ENCODE data around the gene TTLL8.

Gene TTLL8

DNA sequence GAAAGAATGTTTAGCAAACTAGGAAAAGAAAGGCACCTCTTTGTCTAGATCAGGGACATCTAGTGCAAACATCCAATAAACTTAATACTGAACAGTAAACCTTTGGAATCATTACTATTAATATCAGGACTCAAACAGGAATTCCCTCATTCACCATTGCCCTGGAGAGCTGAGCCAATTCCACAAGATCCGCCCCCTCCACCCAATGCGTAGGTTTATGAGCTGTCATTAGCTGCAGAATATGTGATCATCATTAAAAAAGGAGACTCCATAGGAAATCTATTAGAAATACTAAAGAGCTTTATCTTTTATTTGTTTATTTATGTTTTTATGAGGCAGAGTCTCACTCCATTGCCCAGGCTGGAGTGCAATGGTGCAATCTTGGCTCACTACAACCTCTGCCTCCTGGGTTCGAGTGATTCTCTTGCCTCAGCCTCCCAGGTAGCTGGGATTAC is 51.0 kb downstream of the TTLL8 start:
- Histone ChIP-seq H3K4me1 (ENCODE audit: control insufficient read depth, insufficient read depth, low read length) (peaks cover 4% of the 10 kb centered on the region), H3K36me3 (ENCODE audit: control insufficient read depth in 2 of 2, insufficient read depth in 1 of 2, low read length in 2 of 2) (no peaks in the 10 kb centered on the region), H3K27ac (ENCODE audit: extremely low read depth, low read depth, low read length) (no peak overlapping the region), H3K9me3 (ENCODE audit: control insufficient read depth, insufficient read depth, low read depth, low read length) (no peaks in the 10 kb centered on the region), H3K4me3 (ENCODE audit: low read depth, low read length) (no peak overlapping the region)
- ChIA-PET CTCF (interaction anchor here (1.2 to 2.0 kb wide), 2 partner anchors 14 to 27 kb away, joined by 3 to 7 read pairs; no protein-coding TSS in a partner anchor), POLR2A (no interaction called here)
- 0 out of 2 replicates have a peak, but pooled peaks have one; percentile 45 for TF ChIP-seq IKZF3 (tag by site-specific recombination; IDR thresholded peaks at IDR 0.05)
- TF ChIP-seq ZNF112 (tag by site-specific recombination; IDR thresholded peaks at IDR 0.05) = no peak
- TF ChIP-seq GLIS1 (tag by site-specific recombination; IDR thresholded peaks at IDR 0.05) = peak; percentile 60; the same call in 1 of the 2 replicates
- no peak for TF ChIP-seq ZNF394 (tag by site-specific recombination; IDR thresholded peaks at IDR 0.05; ENCODE audit: borderline replicate concordance)
- 0 out of 2 replicates have a peak, but pooled peaks have one; percentile 38 for TF ChIP-seq ZNF561 (tag by site-specific recombination; IDR thresholded peaks at IDR 0.05; ENCODE audit: borderline replicate concordance)
- TF ChIP-seq BCL11A (tag by site-specific recombination; IDR thresholded peaks at IDR 0.05; ENCODE audit: low read depth) = peak; percentile 70; the same call in 1 of the 2 replicates
- TF ChIP-seq, protein P1, sequence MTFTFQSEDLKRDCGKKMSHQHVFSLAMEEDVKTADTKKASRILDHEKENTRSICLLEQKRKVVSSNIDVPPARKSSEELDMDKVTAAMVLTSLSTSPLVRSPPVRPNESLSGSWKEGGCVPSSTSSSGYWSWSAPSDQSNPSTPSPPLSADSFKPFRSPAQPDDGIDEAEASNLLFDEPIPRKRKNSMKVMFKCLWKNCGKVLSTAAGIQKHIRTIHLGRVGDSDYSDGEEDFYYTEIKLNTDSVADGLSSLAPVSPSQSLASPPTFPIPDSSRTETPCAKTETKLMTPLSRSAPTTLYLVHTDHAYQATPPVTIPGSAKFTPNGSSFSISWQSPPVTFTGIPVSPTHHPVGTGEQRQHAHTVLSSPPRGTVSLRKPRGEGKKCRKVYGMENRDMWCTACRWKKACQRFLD (tag by site-specific recombination; IDR thresholded peaks at IDR 0.05) = no peak
- TF ChIP-seq, protein P2, sequence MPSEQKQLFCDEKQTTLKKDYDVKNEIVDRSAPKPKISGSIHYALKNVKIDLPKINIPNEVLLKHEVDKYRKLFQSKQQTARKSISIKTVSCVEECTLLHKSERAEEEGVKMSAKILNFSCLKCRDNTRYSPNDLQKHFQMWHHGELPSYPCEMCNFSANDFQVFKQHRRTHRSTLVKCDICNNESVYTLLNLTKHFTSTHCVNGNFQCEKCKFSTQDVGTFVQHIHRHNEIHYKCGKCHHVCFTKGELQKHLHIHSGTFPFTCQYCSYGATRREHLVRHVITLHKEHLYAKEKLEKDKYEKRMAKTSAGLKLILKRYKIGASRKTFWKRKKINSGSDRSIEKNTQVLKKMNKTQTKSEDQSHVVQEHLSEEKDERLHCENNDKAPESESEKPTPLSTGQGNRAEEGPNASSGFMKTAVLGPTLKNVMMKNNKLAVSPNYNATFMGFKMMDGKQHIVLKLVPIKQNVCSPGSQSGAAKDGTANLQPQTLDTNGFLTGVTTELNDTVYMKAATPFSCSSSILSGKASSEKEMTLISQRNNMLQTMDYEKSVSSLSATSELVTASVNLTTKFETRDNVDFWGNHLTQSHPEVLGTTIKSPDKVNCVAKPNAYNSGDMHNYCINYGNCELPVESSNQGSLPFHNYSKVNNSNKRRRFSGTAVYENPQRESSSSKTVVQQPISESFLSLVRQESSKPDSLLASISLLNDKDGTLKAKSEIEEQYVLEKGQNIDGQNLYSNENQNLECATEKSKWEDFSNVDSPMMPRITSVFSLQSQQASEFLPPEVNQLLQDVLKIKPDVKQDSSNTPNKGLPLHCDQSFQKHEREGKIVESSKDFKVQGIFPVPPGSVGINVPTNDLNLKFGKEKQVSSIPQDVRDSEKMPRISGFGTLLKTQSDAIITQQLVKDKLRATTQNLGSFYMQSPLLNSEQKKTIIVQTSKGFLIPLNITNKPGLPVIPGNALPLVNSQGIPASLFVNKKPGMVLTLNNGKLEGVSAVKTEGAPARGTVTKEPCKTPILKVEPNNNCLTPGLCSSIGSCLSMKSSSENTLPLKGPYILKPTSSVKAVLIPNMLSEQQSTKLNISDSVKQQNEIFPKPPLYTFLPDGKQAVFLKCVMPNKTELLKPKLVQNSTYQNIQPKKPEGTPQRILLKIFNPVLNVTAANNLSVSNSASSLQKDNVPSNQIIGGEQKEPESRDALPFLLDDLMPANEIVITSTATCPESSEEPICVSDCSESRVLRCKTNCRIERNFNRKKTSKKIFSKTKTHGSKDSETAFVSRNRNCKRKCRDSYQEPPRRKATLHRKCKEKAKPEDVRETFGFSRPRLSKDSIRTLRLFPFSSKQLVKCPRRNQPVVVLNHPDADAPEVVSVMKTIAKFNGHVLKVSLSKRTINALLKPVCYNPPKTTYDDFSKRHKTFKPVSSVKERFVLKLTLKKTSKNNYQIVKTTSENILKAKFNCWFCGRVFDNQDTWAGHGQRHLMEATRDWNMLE (tag by site-specific recombination; conservative IDR thresholded peaks at IDR 0.05; ENCODE audit: low read depth) = no peak
- 0 out of 2 replicates have a peak, but pooled peaks have one; percentile 49 for TF ChIP-seq KLF7 (tag by site-specific recombination; IDR thresholded peaks at IDR 0.05; ENCODE audit: borderline replicate concordance)
- peak; percentile 66 for TF ChIP-seq ZIC2 (tag by site-specific recombination; IDR thresholded peaks at IDR 0.05)
- no peak for TF ChIP-seq ZNF473 (tag by site-specific recombination; IDR thresholded peaks at IDR 0.05)
- no peak for TF ChIP-seq GLI2 (tag by site-specific recombination; IDR thresholded peaks at IDR 0.05; ENCODE audit: borderline replicate concordance, low read depth)
- TF ChIP-seq, protein P3, sequence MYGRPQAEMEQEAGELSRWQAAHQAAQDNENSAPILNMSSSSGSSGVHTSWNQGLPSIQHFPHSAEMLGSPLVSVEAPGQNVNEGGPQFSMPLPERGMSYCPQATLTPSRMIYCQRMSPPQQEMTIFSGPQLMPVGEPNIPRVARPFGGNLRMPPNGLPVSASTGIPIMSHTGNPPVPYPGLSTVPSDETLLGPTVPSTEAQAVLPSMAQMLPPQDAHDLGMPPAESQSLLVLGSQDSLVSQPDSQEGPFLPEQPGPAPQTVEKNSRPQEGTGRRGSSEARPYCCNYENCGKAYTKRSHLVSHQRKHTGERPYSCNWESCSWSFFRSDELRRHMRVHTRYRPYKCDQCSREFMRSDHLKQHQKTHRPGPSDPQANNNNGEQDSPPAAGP (tag by site-specific recombination; IDR thresholded peaks at IDR 0.05) = no peak
- TF ChIP-seq ZNF654 (tag by site-specific recombination; IDR thresholded peaks at IDR 0.05; ENCODE audit: low read depth) = no peak
- TF ChIP-seq KLF10 (tag by site-specific recombination; IDR thresholded peaks at IDR 0.05) = 0 out of 2 replicates have a peak, but pooled peaks have one; percentile 38
- TF ChIP-seq ZNF121 (tag by site-specific recombination; IDR thresholded peaks at IDR 0.05) = peak; percentile 88
- no peak for TF ChIP-seq ZNF433 (tag by site-specific recombination; IDR thresholded peaks at IDR 0.05; ENCODE audit: low read depth)
- TF ChIP-seq ZNF747 (tag by site-specific recombination; IDR thresholded peaks at IDR 0.05) = no peak
- TF ChIP-seq REPIN1 (tag by site-specific recombination; IDR thresholded peaks at IDR 0.05; ENCODE audit: low read depth) = no peak
- TF ChIP-seq FEZF1 (tag by site-specific recombination; IDR thresholded peaks at IDR 0.05) = peak; percentile 71
- TF ChIP-seq, protein P4, sequence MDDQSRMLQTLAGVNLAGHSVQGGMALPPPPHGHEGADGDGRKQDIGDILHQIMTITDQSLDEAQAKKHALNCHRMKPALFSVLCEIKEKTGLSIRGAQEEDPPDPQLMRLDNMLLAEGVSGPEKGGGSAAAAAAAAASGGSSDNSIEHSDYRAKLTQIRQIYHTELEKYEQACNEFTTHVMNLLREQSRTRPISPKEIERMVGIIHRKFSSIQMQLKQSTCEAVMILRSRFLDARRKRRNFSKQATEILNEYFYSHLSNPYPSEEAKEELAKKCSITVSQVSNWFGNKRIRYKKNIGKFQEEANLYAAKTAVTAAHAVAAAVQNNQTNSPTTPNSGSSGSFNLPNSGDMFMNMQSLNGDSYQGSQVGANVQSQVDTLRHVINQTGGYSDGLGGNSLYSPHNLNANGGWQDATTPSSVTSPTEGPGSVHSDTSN (CRISPR knock-in tag; IDR thresholded peaks at IDR 0.05) = no peak
- TF ChIP-seq, protein P5, sequence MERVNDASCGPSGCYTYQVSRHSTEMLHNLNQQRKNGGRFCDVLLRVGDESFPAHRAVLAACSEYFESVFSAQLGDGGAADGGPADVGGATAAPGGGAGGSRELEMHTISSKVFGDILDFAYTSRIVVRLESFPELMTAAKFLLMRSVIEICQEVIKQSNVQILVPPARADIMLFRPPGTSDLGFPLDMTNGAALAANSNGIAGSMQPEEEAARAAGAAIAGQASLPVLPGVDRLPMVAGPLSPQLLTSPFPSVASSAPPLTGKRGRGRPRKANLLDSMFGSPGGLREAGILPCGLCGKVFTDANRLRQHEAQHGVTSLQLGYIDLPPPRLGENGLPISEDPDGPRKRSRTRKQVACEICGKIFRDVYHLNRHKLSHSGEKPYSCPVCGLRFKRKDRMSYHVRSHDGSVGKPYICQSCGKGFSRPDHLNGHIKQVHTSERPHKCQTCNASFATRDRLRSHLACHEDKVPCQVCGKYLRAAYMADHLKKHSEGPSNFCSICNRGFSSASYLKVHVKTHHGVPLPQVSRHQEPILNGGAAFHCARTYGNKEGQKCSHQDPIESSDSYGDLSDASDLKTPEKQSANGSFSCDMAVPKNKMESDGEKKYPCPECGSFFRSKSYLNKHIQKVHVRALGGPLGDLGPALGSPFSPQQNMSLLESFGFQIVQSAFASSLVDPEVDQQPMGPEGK (tag by site-specific recombination; IDR thresholded peaks at IDR 0.05) = peak; percentile 50; the same call in 1 of the 2 replicates
- peak; percentile 13; the same call in 1 of the 2 replicates for TF ChIP-seq ZBTB17 (tag by site-specific recombination; IDR thresholded peaks at IDR 0.05)
- TF ChIP-seq ZNF530 (tag by site-specific recombination; IDR thresholded peaks at IDR 0.05; ENCODE audit: low read depth) = no peak
- no peak for TF ChIP-seq ZNF623 (tag by site-specific recombination; IDR thresholded peaks at IDR 0.05)
- TF ChIP-seq, protein P6, sequence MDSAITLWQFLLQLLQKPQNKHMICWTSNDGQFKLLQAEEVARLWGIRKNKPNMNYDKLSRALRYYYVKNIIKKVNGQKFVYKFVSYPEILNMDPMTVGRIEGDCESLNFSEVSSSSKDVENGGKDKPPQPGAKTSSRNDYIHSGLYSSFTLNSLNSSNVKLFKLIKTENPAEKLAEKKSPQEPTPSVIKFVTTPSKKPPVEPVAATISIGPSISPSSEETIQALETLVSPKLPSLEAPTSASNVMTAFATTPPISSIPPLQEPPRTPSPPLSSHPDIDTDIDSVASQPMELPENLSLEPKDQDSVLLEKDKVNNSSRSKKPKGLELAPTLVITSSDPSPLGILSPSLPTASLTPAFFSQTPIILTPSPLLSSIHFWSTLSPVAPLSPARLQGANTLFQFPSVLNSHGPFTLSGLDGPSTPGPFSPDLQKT (IDR thresholded peaks at IDR 0.05; ENCODE audit: borderline replicate concordance, low read depth, low read length) = no peak
- 0 out of 2 replicates have a peak, but pooled peaks have one; percentile 25 for TF ChIP-seq TRIM28 (IDR thresholded peaks at IDR 0.05; ENCODE audit: borderline replicate concordance, low read length)

Measured in HEK293 (cell line).